ENCODE measurements around the gene MEGF10. TPM values are rescaled to one million over a fixed set of nuclear protein-coding genes. Genes with fewer than 3 reads are reported as not detected.
A peak's percentile ranks its signal among the peaks of the same experiment; 100 is the strongest.

The MEGF10 gene
- total and polyA plus RNA-seq, 4 experiments from 2014 or later, result not detected

DNA sequence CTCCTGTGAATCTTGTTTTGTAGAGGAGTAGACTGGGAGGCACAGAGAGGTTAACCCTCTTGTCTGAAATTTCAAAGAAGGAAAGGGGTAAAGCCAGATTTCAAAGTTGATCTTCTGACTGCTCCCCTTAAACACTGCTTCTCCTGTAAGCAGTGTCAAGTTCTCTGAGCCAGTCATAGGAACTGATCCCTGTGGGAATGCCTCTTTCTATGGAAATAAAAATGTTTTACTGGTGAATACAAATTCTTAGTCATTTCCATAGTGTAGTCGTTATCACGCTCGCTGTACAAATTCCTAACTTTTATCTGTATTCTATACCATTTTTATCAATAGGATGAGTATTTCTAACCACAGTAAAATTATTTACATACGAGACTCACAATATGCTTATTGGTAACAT lies 160.5 kb downstream of the MEGF10 start:
- Histone ChIP-seq H3K27me3 (ENCODE audit: insufficient read depth, low read length) (no peaks in the 10 kb centered on the region), H3K9me3 (ENCODE audit: control insufficient read depth in 1 of 2, low read length in 2 of 2) (no peaks in the 10 kb centered on the region), H3K36me3 (ENCODE audit: insufficient read depth, low read length) (no peaks in the 10 kb centered on the region), H3K27ac (ENCODE audit: low read depth, low read length) (no peak overlapping the region), H3K4me1 (ENCODE audit: insufficient read depth, low read length) (no peaks in the 10 kb centered on the region), H3K4me3 (ENCODE audit: low read length in 2 of 2) (no peak overlapping the region)
- no peak for DNase-seq
- Mint-ChIP-seq H3K27ac (no peak overlapping the region), H3K27me3 (peaks cover 0 to 6% of the 10 kb centered on the region in 2 donors), H3K9me3 (no peaks in the 10 kb centered on the region), H3K4me3 (no peak overlapping the region), H3K36me3 (no peaks in the 10 kb centered on the region), H3K4me1 (no peaks in the 10 kb centered on the region)
- intact Hi-C loops (cut with micrococcal nuclease), result no loop called here
- ChIA-PET CTCF (ENCODE audit: partially characterized antibody) (interaction anchor here (1.6 kb wide), 1 partner anchor 8 kb away, joined by 4 read pairs; no protein-coding TSS in a partner anchor), POLR2A (ENCODE audit: partially characterized antibody) (no interaction called here)

GRCh38 chr5:127452626-127453025 lies 162.0 kb downstream of the MEGF10 start:
- Histone ChIP-seq H3K27me3 (ENCODE audit: insufficient read depth, low read length) (no peaks in the 10 kb centered on the region), H3K9me3 (ENCODE audit: control insufficient read depth in 1 of 2, low read length in 2 of 2) (no peaks in the 10 kb centered on the region), H3K36me3 (ENCODE audit: insufficient read depth, low read length) (no peaks in the 10 kb centered on the region), H3K27ac (ENCODE audit: low read depth, low read length) (no peak overlapping the region), H3K4me3 (ENCODE audit: low read length in 2 of 2) (no peak overlapping the region), H3K4me1 (ENCODE audit: insufficient read depth, low read length) (no peaks in the 10 kb centered on the region)
- H3K27me3 Mint-ChIP-seq, result peaks cover 0 to 6% of the 10 kb centered on the region in 2 donors
- H3K4me1 Mint-ChIP-seq, result no peaks in the 10 kb centered on the region
- ChIA-PET POLR2A (ENCODE audit: partially characterized antibody) (no interaction called here), CTCF (ENCODE audit: partially characterized antibody) (interaction anchor here (1.6 kb wide), 1 partner anchor 9 kb away, joined by 4 read pairs; no protein-coding TSS in a partner anchor)
- no peak for DNase-seq
- H3K27ac Mint-ChIP-seq, result no peak overlapping the region
- intact Hi-C loops (cut with micrococcal nuclease), result no loop called here
- no peaks in the 10 kb centered on the region for H3K36me3 Mint-ChIP-seq
- peaks cover 0 to 4% (median 0%) of the 10 kb centered on the region in 8 donors for H3K9me3 Mint-ChIP-seq
- H3K4me3 Mint-ChIP-seq, result no peak overlapping the region

DNA sequence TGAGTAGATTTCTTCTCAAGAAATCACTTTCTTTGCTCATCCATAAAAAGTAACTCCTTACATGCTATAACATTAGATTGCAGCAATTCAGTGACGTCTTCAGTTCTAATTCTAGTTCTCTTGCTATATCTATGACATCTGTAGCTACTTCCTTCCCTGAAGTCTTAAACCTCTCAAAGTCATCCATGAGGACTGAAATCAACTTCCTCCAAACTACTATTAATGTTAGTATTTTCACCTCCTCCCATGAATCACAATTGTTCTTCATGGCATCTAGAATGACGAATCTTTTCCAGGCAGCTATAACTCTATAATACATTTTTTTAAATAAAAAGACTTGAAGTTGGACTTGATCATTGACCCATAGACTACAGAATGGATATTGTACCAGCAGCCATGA lies 180.6 kb downstream of the MEGF10 start:
- no peaks in the 10 kb centered on the region for H3K36me3 Mint-ChIP-seq
- no peak overlapping the region for H3K4me3 Mint-ChIP-seq
- Histone ChIP-seq H3K27me3 (ENCODE audit: insufficient read depth, low read length) (no peaks in the 10 kb centered on the region), H3K36me3 (ENCODE audit: insufficient read depth, low read length) (no peaks in the 10 kb centered on the region), H3K9me3 (ENCODE audit: control insufficient read depth in 1 of 2, low read length in 2 of 2) (no peaks in the 10 kb centered on the region), H3K4me3 (ENCODE audit: low read length in 2 of 2) (no peak overlapping the region), H3K27ac (ENCODE audit: low read depth, low read length) (no peak overlapping the region), H3K4me1 (ENCODE audit: insufficient read depth, low read length) (no peaks in the 10 kb centered on the region)
- no peak for DNase-seq
- H3K4me1 Mint-ChIP-seq, result no peaks in the 10 kb centered on the region
- intact Hi-C loops (cut with micrococcal nuclease), result no loop called here
- no peaks in the 10 kb centered on the region for H3K9me3 Mint-ChIP-seq
- H3K27ac Mint-ChIP-seq, result no peak overlapping the region
- POLR2A ChIA-PET (ENCODE audit: partially characterized antibody), result no interaction called here
- CTCF ChIA-PET (ENCODE audit: partially characterized antibody), result no interaction called here
- peaks cover 8 to 15% of the 10 kb centered on the region in 2 donors for H3K27me3 Mint-ChIP-seq

GRCh38 chr5:127472700-127473099 lies 182.1 kb downstream of the MEGF10 start:
- Mint-ChIP-seq H3K4me3 (no peak overlapping the region), H3K36me3 (no peaks in the 10 kb centered on the region), H3K27ac (no peak overlapping the region), H3K27me3 (peaks cover 6 to 15% of the 10 kb centered on the region in 2 donors), H3K4me1 (no peaks in the 10 kb centered on the region), H3K9me3 (no peaks in the 10 kb centered on the region)
- CTCF ChIA-PET (ENCODE audit: partially characterized antibody), result no interaction called here
- no peak for DNase-seq
- Histone ChIP-seq H3K9me3 (ENCODE audit: control insufficient read depth in 1 of 2, low read length in 2 of 2) (no peaks in the 10 kb centered on the region), H3K27ac (ENCODE audit: low read depth, low read length) (no peak overlapping the region), H3K36me3 (ENCODE audit: insufficient read depth, low read length) (no peaks in the 10 kb centered on the region), H3K4me1 (ENCODE audit: insufficient read depth, low read length) (no peaks in the 10 kb centered on the region), H3K27me3 (ENCODE audit: insufficient read depth, low read length) (no peaks in the 10 kb centered on the region), H3K4me3 (ENCODE audit: low read length in 2 of 2) (no peak overlapping the region)
- POLR2A ChIA-PET (ENCODE audit: partially characterized antibody), result no interaction called here
- intact Hi-C loops (cut with micrococcal nuclease), result no loop called here

GRCh38 chr5:127486471-127486870 lies 195.9 kb downstream of the MEGF10 start:
- Mint-ChIP-seq H3K9me3 (peaks cover 0 to 2% (median 0%) of the 10 kb centered on the region in 8 donors), H3K27me3 (peaks cover 8 to 12% of the 10 kb centered on the region in 2 donors), H3K4me3 (no peak overlapping the region), H3K36me3 (no peaks in the 10 kb centered on the region), H3K27ac (no peak overlapping the region), H3K4me1 (no peaks in the 10 kb centered on the region)
- Histone ChIP-seq H3K27ac (ENCODE audit: low read depth, low read length) (no peak overlapping the region), H3K4me1 (ENCODE audit: insufficient read depth, low read length) (no peaks in the 10 kb centered on the region), H3K9me3 (ENCODE audit: control insufficient read depth in 1 of 2, low read length in 2 of 2) (no peaks in the 10 kb centered on the region), H3K36me3 (ENCODE audit: insufficient read depth, low read length) (no peaks in the 10 kb centered on the region), H3K27me3 (ENCODE audit: insufficient read depth, low read length) (no peaks in the 10 kb centered on the region), H3K4me3 (ENCODE audit: low read length in 2 of 2) (no peak overlapping the region)
- CTCF ChIA-PET (ENCODE audit: partially characterized antibody), result no interaction called here
- intact Hi-C loops (cut with micrococcal nuclease), result no loop called here
- POLR2A ChIA-PET (ENCODE audit: partially characterized antibody), result no interaction called here
- no peak for DNase-seq

DNA sequence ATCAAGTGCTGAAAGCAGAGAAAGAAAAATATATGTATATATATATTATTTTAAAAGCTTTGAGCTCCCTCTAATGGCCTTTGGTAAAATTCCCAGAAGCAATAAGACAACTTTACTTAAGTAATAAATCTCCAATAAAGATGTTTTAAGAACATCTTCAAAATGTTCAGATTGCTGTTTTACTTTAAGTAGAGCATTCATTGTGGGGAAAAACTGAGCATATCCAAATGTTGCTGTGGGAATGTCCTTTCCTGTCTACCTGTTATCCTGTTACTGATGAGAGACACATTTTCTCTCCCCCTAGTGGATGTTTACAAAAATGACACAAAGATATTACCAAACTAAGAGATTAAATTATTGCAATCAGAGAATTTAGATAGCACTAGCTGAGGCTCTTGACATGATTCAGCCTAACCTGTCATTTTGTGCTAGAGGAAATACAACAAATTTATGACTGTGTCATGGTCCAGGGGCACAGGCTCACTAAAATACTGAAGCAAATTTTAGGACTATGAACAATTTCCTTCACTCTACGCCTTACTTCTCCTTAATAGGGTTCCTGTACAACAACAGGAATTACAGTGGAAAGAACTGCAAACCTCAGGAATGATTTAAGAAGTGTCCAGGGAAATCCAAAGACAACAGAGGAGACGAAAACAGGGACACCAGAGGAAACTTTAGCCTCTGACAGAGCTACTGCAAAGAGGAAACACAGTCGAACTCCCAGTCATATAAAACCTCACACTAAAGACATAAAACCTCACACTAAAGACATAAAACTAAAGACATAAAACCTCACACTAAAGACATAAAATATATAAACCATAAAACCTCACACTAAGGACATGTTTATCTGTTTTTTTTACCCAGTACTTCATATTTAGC lies 202.5 kb downstream of the MEGF10 start:
- H3K4me3 Mint-ChIP-seq, result no peak overlapping the region
- peaks cover 9 to 17% of the 10 kb centered on the region in 2 donors for H3K27me3 Mint-ChIP-seq
- H3K36me3 Mint-ChIP-seq, result no peaks in the 10 kb centered on the region
- H3K4me3 ChIP-seq (ENCODE audit: low read length in 2 of 2), result no peak overlapping the region
- peak in 4 of 5 donors; percentile 38 to 54 (median 50) for DNase-seq
- H3K9me3 Mint-ChIP-seq, result peaks cover 0 to 1% (median 0%) of the 10 kb centered on the region in 8 donors
- intact Hi-C loops (cut with micrococcal nuclease), result loop anchor here (2.0 to 5.0 kb wide), 4 partner anchors 656 to 836 kb away; no protein-coding TSS in a partner anchor
- H3K4me1 ChIP-seq (ENCODE audit: insufficient read depth, low read length), result no peaks in the 10 kb centered on the region
- H3K27me3 ChIP-seq (ENCODE audit: insufficient read depth, low read length), result no peaks in the 10 kb centered on the region
- ChIA-PET POLR2A (ENCODE audit: partially characterized antibody) (interaction anchor here (0.9 kb wide), 1 partner anchor 25 kb away, joined by 3 read pairs; no protein-coding TSS in a partner anchor), CTCF (ENCODE audit: partially characterized antibody) (interaction anchor here (0.7 to 2.3 kb wide), 13 partner anchors 9 to 840 kb away, joined by 3 to 9 read pairs (median 5); no protein-coding TSS in a partner anchor)
- peaks cover 0 to 2% (median 0%) of the 10 kb centered on the region in 4 donors for H3K4me1 Mint-ChIP-seq
- no peaks in the 10 kb centered on the region for H3K9me3 ChIP-seq (ENCODE audit: control insufficient read depth in 1 of 2, low read length in 2 of 2)
- H3K27ac ChIP-seq (ENCODE audit: low read depth, low read length), result no peak overlapping the region
- H3K36me3 ChIP-seq (ENCODE audit: insufficient read depth, low read length), result no peaks in the 10 kb centered on the region
- H3K27ac Mint-ChIP-seq, result no peak overlapping the region

- no peak overlapping the region for H3K4me3 ChIP-seq (ENCODE audit: low read length in 2 of 2)
- no peak overlapping the region for H3K27ac ChIP-seq (ENCODE audit: low read depth, low read length)
- no peaks in the 10 kb centered on the region for H3K27me3 ChIP-seq (ENCODE audit: insufficient read depth, low read length)
- intact Hi-C loops (cut with micrococcal nuclease), result no loop called here
- Mint-ChIP-seq H3K27me3 (peaks cover 5 to 9% of the 10 kb centered on the region in 2 donors), H3K27ac (no peak overlapping the region), H3K4me3 (no peak overlapping the region), H3K36me3 (no peaks in the 10 kb centered on the region), H3K9me3 (no peaks in the 10 kb centered on the region), H3K4me1 (no peaks in the 10 kb centered on the region)
- ChIA-PET POLR2A (ENCODE audit: partially characterized antibody) (no interaction called here), CTCF (ENCODE audit: partially characterized antibody) (interaction anchor here (1.2 to 1.4 kb wide), 2 partner anchors 9 to 10 kb away, joined by 3 read pairs; no protein-coding TSS in a partner anchor)
- no peaks in the 10 kb centered on the region for H3K36me3 ChIP-seq (ENCODE audit: insufficient read depth, low read length)
- DNase-seq, result no peak
- no peaks in the 10 kb centered on the region for H3K4me1 ChIP-seq (ENCODE audit: insufficient read depth, low read length)
- no peaks in the 10 kb centered on the region for H3K9me3 ChIP-seq (ENCODE audit: control insufficient read depth in 1 of 2, low read length in 2 of 2)
These were observed 208.0 kb downstream of the MEGF10 start for GRCh38 chr5:127498548-127498947.
